Fibroblast of lung (primary cell): ENCODE measurements around the gene GABBR1. TPM values are rescaled to one million over a fixed set of nuclear protein-coding genes. Genes with fewer than 3 reads are reported as not detected.

ENCODE experiments used
- DNase-seq, 2 donors: peaks; one replicate each; pipeline versions ENCODE4 v3.0.0 to v3.0.0-alpha.2; 2010; ENCODE audit warnings: low read depth in 2 of 2
- H2AFZ ChIP-seq: 2 replicates; pipeline ENCODE4 v1.5.1; 2012; ENCODE audit warnings: low read length, control low read depth, inconsistent platforms
- H3K27ac ChIP-seq: 2 replicates; pipeline ENCODE4 v1.5.1; 2011; ENCODE audit warnings: low read length, control low read depth; ENCODE audit not compliant: insufficient read depth
- H3K27me3 ChIP-seq: 2 replicates; pipeline ENCODE4 v1.5.1; 2011; ENCODE audit warnings: mild to moderate bottlenecking, low read length; ENCODE audit not compliant: control insufficient read depth, insufficient read depth
- H3K36me3 ChIP-seq: 2 replicates; pipeline ENCODE4 v1.5.1; 2011; ENCODE audit warnings: low read length; ENCODE audit not compliant: control insufficient read depth, insufficient read depth
- H3K4me1 ChIP-seq: 2 replicates; pipeline ENCODE4 v1.5.1; 2011; ENCODE audit warnings: low read length; ENCODE audit not compliant: control insufficient read depth, insufficient read depth; ENCODE audit errors: extremely low read depth
- H3K4me2 ChIP-seq: 2 replicates; pipeline ENCODE4 v1.5.1; 2011; ENCODE audit warnings: low read length, control low read depth; ENCODE audit not compliant: insufficient read depth; ENCODE audit errors: extremely low read depth
- H3K4me3 ChIP-seq, 4 experiments: fragments of 200-600 bp in 1 of 4; sonication (generic) in 1 of 4; replicated peaks in 1 of 4; 2 replicates each; pipeline ENCODE4 v1.5.1; 2011 to 2016; ENCODE audit warnings: low read length in 4 of 4, low read depth in 3 of 4, mild to moderate bottlenecking in 3 of 4, control low read depth in 2 of 4, inconsistent platforms in 1 of 4, mixed read lengths in 1 of 4; ENCODE audit not compliant: insufficient read depth in 1 of 4; ENCODE audit errors: control extremely low read depth in 1 of 4
- H3K79me2 ChIP-seq: 2 replicates; pipeline ENCODE4 v1.5.1; 2012; ENCODE audit warnings: mild to moderate bottlenecking, low read length, inconsistent platforms; ENCODE audit not compliant: control insufficient read depth, insufficient read depth
- H3K9ac ChIP-seq: 2 replicates; pipeline ENCODE4 v1.5.1; 2011; ENCODE audit warnings: mild to moderate bottlenecking, low read length, control low read depth; ENCODE audit not compliant: insufficient read depth
- H3K9me3 ChIP-seq: 2 replicates; pipeline ENCODE4 v1.5.1; 2012; ENCODE audit warnings: low read depth, low read length; ENCODE audit not compliant: control insufficient read depth, insufficient read depth
- H4K20me1 ChIP-seq: 2 replicates; pipeline ENCODE4 v1.5.1; 2011; ENCODE audit warnings: low read length; ENCODE audit not compliant: control insufficient read depth, insufficient read depth; ENCODE audit errors: extremely low read depth
- EZH2 ChIP-seq: IDR thresholded peaks from 2 replicates; pipeline ENCODE4 v1.5.1; 2012; ENCODE audit warnings: low read length, control low read depth, mild to moderate bottlenecking; ENCODE audit errors: missing control alignments
- polyA plus RNA-seq, 2 donors: library from polyadenylated mRNA; depleted of rRNA in 1 of 2; stranded (reverse) in 1 of 2; unstranded in 1 of 2; fragments of >200 nt; gene quantifications; 2 replicates each; pipeline ENCODE4 v1.2.1, GENCODE V29; 2011 to 2012; ENCODE audit warnings: missing spikeins in 1 of 2
- total RNA-seq: library from RNA; depleted of rRNA; stranded (reverse); fragments of >200 nt; gene quantifications from 2 replicates; pipeline ENCODE4 v1.2.1, GENCODE V29; 2014
- TF ChIP-seq, protein P1 (sequence below), 2 donors: IDR thresholded peaks in 1 of 2; conservative IDR thresholded peaks in 1 of 2; 1 replicate in 1 of 2; 2 replicates in 1 of 2; pipeline ENCODE4 v1.5.1; 2011 to 2012; ENCODE audit warnings: low read length in 2 of 2, control low read depth in 1 of 2, inconsistent platforms in 1 of 2, low read depth in 1 of 2, mild to moderate bottlenecking in 1 of 2

Gene GABBR1
- total and polyA plus RNA-seq, 2 donors (not counting 1 experiment from before 2014, with no cell fraction given) = 10.9 to 13.4 TPM

DNA sequence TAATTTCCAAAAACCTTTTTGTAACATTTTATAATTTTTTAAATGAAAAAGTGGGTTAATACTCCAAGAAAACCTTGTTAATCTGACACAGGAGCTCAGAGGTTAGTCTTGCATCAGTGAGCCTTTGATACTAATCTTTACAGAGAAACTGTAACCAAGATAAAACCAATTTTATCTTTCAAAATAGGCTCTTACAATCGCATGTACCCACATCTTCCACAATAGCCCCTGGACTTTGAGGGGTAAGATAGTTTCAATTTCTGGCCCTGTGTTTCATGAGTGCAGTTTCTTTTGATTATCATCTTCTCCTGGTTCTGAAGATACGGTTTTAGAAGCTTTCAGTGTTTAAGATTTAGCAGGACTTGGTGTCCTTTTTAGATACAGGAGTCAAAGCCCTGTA is 110.8 kb downstream of the GABBR1 start:
- no peaks in the 10 kb centered on the region for H3K9me3 ChIP-seq
- DNase-seq = no peak
- no peak overlapping the region for H3K4me3 ChIP-seq
- H2AFZ ChIP-seq = no peak overlapping the region
- H3K79me2 ChIP-seq = no peaks in the 10 kb centered on the region
- H3K36me3 ChIP-seq = no peaks in the 10 kb centered on the region
- TF ChIP-seq, protein P1, sequence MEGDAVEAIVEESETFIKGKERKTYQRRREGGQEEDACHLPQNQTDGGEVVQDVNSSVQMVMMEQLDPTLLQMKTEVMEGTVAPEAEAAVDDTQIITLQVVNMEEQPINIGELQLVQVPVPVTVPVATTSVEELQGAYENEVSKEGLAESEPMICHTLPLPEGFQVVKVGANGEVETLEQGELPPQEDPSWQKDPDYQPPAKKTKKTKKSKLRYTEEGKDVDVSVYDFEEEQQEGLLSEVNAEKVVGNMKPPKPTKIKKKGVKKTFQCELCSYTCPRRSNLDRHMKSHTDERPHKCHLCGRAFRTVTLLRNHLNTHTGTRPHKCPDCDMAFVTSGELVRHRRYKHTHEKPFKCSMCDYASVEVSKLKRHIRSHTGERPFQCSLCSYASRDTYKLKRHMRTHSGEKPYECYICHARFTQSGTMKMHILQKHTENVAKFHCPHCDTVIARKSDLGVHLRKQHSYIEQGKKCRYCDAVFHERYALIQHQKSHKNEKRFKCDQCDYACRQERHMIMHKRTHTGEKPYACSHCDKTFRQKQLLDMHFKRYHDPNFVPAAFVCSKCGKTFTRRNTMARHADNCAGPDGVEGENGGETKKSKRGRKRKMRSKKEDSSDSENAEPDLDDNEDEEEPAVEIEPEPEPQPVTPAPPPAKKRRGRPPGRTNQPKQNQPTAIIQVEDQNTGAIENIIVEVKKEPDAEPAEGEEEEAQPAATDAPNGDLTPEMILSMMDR (conservative IDR thresholded peaks at IDR 0.05 in 1 of 2, IDR thresholded peaks at IDR 0.05 in 1 of 2; ENCODE audit: low read depth in 1 of 2, low read length in 2 of 2) = no peak
- TF ChIP-seq EZH2 = no peak
- no peaks in the 10 kb centered on the region for H3K27me3 ChIP-seq
- no peak overlapping the region for H3K9ac ChIP-seq
- H3K4me1 ChIP-seq = no peaks in the 10 kb centered on the region
- H3K27ac ChIP-seq = no peak overlapping the region
- no peak overlapping the region for H3K4me2 ChIP-seq
- no peaks in the 10 kb centered on the region for H4K20me1 ChIP-seq

DNA sequence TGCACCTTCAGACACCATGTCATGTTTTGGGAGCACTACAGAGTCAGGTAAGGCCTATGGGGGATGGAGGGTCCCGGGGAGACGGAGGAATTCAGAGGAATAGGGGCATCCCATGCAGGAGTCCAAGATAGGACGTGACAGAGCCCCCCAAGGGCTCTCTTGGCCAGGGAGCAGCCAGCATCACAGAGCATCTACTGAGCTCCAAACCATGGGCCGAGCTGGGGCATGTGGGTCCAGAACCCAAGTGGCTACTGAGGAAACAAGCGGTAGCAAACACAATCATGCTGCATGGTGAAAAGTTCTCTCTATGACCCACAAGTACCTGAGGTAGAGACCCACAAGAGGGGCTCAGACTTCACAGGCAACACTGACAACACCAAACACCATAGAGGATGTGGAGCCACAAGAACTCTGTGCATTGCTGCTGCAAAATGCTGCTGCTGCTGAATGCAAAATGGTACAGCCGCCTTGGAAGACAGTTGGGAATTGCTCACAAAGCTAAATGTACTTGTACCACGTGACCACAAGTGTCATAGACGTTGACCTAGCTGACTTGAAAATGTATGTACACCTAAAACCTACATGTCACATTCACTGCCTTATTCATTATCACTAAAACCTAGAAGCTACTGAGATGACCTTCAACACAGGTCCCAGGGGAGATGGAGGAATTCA is 111.8 kb downstream of the GABBR1 start:
- Histone ChIP-seq H3K4me2 (no peak overlapping the region), H3K79me2 (no peaks in the 10 kb centered on the region), H3K27me3 (no peaks in the 10 kb centered on the region), H3K9me3 (no peaks in the 10 kb centered on the region), H4K20me1 (no peaks in the 10 kb centered on the region), H3K27ac (no peak overlapping the region), H3K36me3 (no peaks in the 10 kb centered on the region), H3K9ac (no peak overlapping the region), H3K4me3 (no peak overlapping the region), H2AFZ (no peak overlapping the region), H3K4me1 (no peaks in the 10 kb centered on the region)
- no peak for DNase-seq
- TF ChIP-seq, protein P1 (conservative IDR thresholded peaks at IDR 0.05 in 1 of 2, IDR thresholded peaks at IDR 0.05 in 1 of 2; ENCODE audit: low read depth in 1 of 2, low read length in 2 of 2) = no peak
- TF ChIP-seq EZH2 = no peak

DNA sequence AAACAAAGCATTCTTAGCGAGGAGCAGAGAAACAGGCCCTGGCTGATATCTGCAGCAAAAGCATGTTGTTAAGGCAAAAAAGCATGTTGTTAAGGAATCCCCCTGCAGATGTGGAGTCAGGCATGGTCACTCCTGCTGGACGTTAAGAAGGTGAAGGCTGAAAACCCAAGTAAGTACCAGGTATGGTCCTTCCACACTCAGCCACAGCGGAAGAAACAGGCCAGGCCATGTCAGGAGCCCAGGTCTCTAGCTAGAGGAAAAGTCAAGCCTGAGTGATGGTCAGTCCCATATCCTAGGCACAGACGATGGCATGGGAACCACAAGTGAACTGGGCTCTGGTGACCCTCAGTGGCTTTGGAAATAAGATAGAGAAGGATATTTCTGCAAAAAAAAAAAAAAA is 112.8 kb downstream of the GABBR1 start:
- H3K4me3 ChIP-seq = no peak overlapping the region
- TF ChIP-seq EZH2 = no peak
- TF ChIP-seq, protein P1 (conservative IDR thresholded peaks at IDR 0.05 in 1 of 2, IDR thresholded peaks at IDR 0.05 in 1 of 2; ENCODE audit: low read depth in 1 of 2, low read length in 2 of 2) = no peak
- no peak overlapping the region for H3K27ac ChIP-seq
- no peak for DNase-seq
- H3K27me3 ChIP-seq = no peaks in the 10 kb centered on the region
- H3K79me2 ChIP-seq = no peaks in the 10 kb centered on the region
- no peak overlapping the region for H3K4me2 ChIP-seq
- no peak overlapping the region for H3K9ac ChIP-seq
- H4K20me1 ChIP-seq = no peaks in the 10 kb centered on the region
- no peaks in the 10 kb centered on the region for H3K4me1 ChIP-seq
- no peak overlapping the region for H2AFZ ChIP-seq
- H3K9me3 ChIP-seq = no peaks in the 10 kb centered on the region
- no peaks in the 10 kb centered on the region for H3K36me3 ChIP-seq
